IMR-90 (cell line): ENCODE results near the gene VIT. TPM values are rescaled to one million over a fixed set of nuclear protein-coding genes. Genes with fewer than 3 reads are reported as not detected.

Experiments used
- ATAC-seq: fragments of 200-7000 bp; cut with Tn5 transposase; 2 replicates; pipeline ENCODE4 v1.9.1; 2020; ENCODE audit warnings: low read depth, mild to moderate bottlenecking, moderate library complexity
- BruUV-seq: library from RNA; stranded (reverse); fragments of 400-500 nt; replicated peaks from 2 replicates; lab custom pipeline; 2021; lab: Mats Ljungman, UMichigan
- CTCF ChIA-PET: fragments of 300-600 bp; formaldehyde crosslinking; extraction: SDS; loops from one replicate; lab custom pipeline; 2021; ENCODE audit warnings: antibody characterized with exemption; lab: Yijun Ruan, JAX
- POLR2A ChIA-PET: fragments of 300-600 bp; sonication (Branson Sonifier 250); formaldehyde crosslinking; loops from one replicate; lab custom pipeline; 2022; ENCODE audit warnings: antibody characterized with exemption; ENCODE audit not compliant: unreplicated experiment; lab: Charles Lee
- DNase-seq: peaks from one replicate; pipeline ENCODE4 v3.0.0; 2013
- H2AFZ ChIP-seq: replicated peaks from 2 replicates; pipeline ENCODE3; 2013; ENCODE audit warnings: low read length, mild to moderate bottlenecking; ENCODE audit not compliant: poor library complexity
- H2AK5ac ChIP-seq: 2 replicates; pipeline ENCODE4 v1.6.1; 2013; ENCODE audit warnings: low read depth, low read length, inconsistent platforms
- H2AK9ac ChIP-seq: replicated peaks from 2 replicates; pipeline ENCODE3; 2013; ENCODE audit warnings: mild to moderate bottlenecking, low read depth, low read length, moderate library complexity; ENCODE audit not compliant: poor library complexity
- H2BK120ac ChIP-seq: 2 replicates; pipeline ENCODE4 v1.6.1; 2013; ENCODE audit warnings: low read depth, low read length, inconsistent platforms
- H2BK15ac ChIP-seq: 3 replicates; pipeline ENCODE4 v1.6.1; 2013; ENCODE audit warnings: low read depth, low read length, inconsistent platforms
- H2BK20ac ChIP-seq: 2 replicates; pipeline ENCODE4 v1.6.1; 2013; ENCODE audit warnings: low read depth, mild to moderate bottlenecking, inconsistent platforms, low read length, moderate library complexity
- H2BK5ac ChIP-seq: 2 replicates; pipeline ENCODE4 v1.6.1; 2013; ENCODE audit warnings: mild to moderate bottlenecking, low read depth, low read length, inconsistent platforms; ENCODE audit not compliant: poor library complexity, severe bottlenecking
- H3K14ac ChIP-seq: replicated peaks from 2 replicates; pipeline ENCODE4 v1.6.1; 2013; ENCODE audit warnings: low read depth, low read length, inconsistent platforms
- H3K18ac ChIP-seq: 2 replicates; pipeline ENCODE4 v1.6.1; 2013; ENCODE audit warnings: low read depth, low read length, control low read depth
- H3K23ac ChIP-seq: 2 replicates; pipeline ENCODE4 v1.6.1; 2013; ENCODE audit warnings: low read depth, low read length, inconsistent platforms
- H3K27ac ChIP-seq: 2 replicates; pipeline ENCODE4 v1.5.1; 2013; ENCODE audit warnings: mild to moderate bottlenecking, control low read depth, low read length; ENCODE audit not compliant: insufficient read depth
- H3K27me3 ChIP-seq: 2 replicates; pipeline ENCODE4 v1.6.1; 2013; ENCODE audit warnings: low read length; ENCODE audit not compliant: control insufficient read depth, insufficient read depth
- H3K36me3 ChIP-seq: 2 replicates; pipeline ENCODE4 v1.6.1; 2013; ENCODE audit warnings: low read length, mixed read lengths; ENCODE audit not compliant: control insufficient read depth, insufficient read depth
- H3K4ac ChIP-seq: 2 replicates; pipeline ENCODE4 v1.6.1; 2013; ENCODE audit warnings: low read depth, low read length, inconsistent platforms
- H3K4me1 ChIP-seq: 2 replicates; pipeline ENCODE4 v1.6.1; 2013; ENCODE audit warnings: low read length, mixed read lengths; ENCODE audit not compliant: control insufficient read depth, insufficient read depth
- H3K4me2 ChIP-seq: 2 replicates; pipeline ENCODE4 v1.6.1; 2013; ENCODE audit warnings: low read depth, mild to moderate bottlenecking, control low read depth, low read length, moderate library complexity
- H3K4me3 ChIP-seq: 2 replicates; pipeline ENCODE4 v1.5.1; 2013; ENCODE audit warnings: low read depth, mild to moderate bottlenecking, control low read depth, low read length, moderate library complexity; ENCODE audit not compliant: insufficient read depth
- H3K56ac ChIP-seq: 2 replicates; pipeline ENCODE4 v1.6.1; 2013; ENCODE audit warnings: low read length, inconsistent platforms; ENCODE audit not compliant: insufficient read depth; ENCODE audit errors: extremely low read depth
- H3K79me1 ChIP-seq, 2 experiments: 2 replicates each; pipeline ENCODE4 v1.6.1; 2013; ENCODE audit warnings: low read length in 2 of 2, inconsistent platforms in 1 of 2, low read depth in 1 of 2
- H3K9ac ChIP-seq: 2 replicates; pipeline ENCODE4 v1.6.1; 2013; ENCODE audit warnings: low read depth, low read length, control low read depth
- H3K9me1 ChIP-seq: 2 replicates; pipeline ENCODE4 v1.6.1; 2013; ENCODE audit warnings: low read length, inconsistent platforms; ENCODE audit not compliant: insufficient read depth
- H3K9me3 ChIP-seq: 2 replicates; pipeline ENCODE4 v1.6.1; 2013; ENCODE audit warnings: low read length; ENCODE audit not compliant: control insufficient read depth, insufficient read depth
- H4K20me1 ChIP-seq: 2 replicates; pipeline ENCODE4 v1.6.1; 2013; ENCODE audit warnings: low read length, inconsistent platforms; ENCODE audit not compliant: insufficient read depth
- H4K5ac ChIP-seq: 2 replicates; pipeline ENCODE4 v1.6.1; 2013; ENCODE audit warnings: mild to moderate bottlenecking, low read depth, low read length, control low read depth
- H4K8ac ChIP-seq, 2 experiments: 2 replicates each; pipeline ENCODE4 v1.6.1; 2013; ENCODE audit warnings: low read depth in 2 of 2, low read length in 2 of 2, control low read depth in 1 of 2, inconsistent platforms in 1 of 2
- H4K91ac ChIP-seq: 2 replicates; pipeline ENCODE4 v1.6.1; 2013; ENCODE audit warnings: low read depth, low read length, inconsistent platforms; ENCODE audit not compliant: insufficient read depth
- BHLHE40 ChIP-seq: fragments of 150-350 bp; IDR thresholded peaks from 2 replicates; pipeline ENCODE4 v1.6.1; 2016; ENCODE audit warnings: mild to moderate bottlenecking, low read depth, low read length
- WGBS, 2 experiments: methylation state at CpG; one replicate each; pipeline versions ENCODE4 v1.1.5 to v1.1.7; 2013; ENCODE audit warnings: missing lambda C conversion rate in 2 of 2; ENCODE audit not compliant: insufficient read length in 1 of 2; ENCODE audit errors: extremely low coverage in 2 of 2; 5-methylcytosine and 5-hydroxymethylcytosine counted together
- dilution Hi-C: fragments of 300-500 bp; cut with HindIII; formaldehyde crosslinking; loops from one replicate; pipeline ENCODE4 v1.14.3; 2018; ENCODE audit warnings: low sequenced_read_pairs; ENCODE audit not compliant: unreplicated experiment
- in situ Hi-C: fragments of 300-500 bp; cut with MboI; formaldehyde crosslinking; loops from 3 replicates; pipeline ENCODE4 v1.14.3; 2019; ENCODE audit warnings: low sequenced_read_pairs, inconsistent platforms, mixed read lengths
- intact Hi-C: fragments of 100-400 bp; cut with micrococcal nuclease; formaldehyde crosslinking; loops from 2 replicates; pipeline ENCODE4 v1.10.0; 2022
- polyA plus RNA-seq, 3 experiments: library from polyadenylated mRNA; depleted of rRNA; stranded (reverse); fragments of >200 nt; gene quantifications; 2 replicates each; pipeline ENCODE4 v1.2.3, GENCODE V29; 2012; ENCODE audit warnings: low replicate concordance in 1 of 3
- total RNA-seq: library from RNA; depleted of rRNA; stranded (reverse); fragments of >200 nt; gene quantifications from 2 replicates; pipeline ENCODE4 v1.2.3, GENCODE V29; 2012

The VIT gene
- total and polyA plus RNA-seq, 2 of the 4 experiments (the other 2 are of a cell fraction): under 0.01 TPM; not detected in 1

DNA sequence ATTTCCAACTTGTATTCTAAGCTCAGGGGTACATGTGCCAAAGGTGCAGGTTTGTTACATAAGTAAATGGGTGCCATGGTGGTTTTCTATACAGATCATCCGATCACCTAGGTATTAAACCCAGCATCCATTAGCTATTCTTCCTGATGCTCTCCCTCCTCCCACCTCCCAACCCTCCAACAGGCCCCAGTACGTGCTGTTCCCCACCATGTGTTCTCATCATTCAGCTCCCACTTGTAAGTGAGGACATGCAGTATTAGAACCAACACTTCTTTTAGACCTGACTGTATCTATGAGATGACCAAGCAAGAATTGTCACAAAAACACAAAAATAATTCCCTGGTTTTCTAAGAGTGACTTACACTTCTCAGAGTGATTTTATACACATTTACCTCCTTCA, 83.0 kb downstream of the VIT start:
- Histone ChIP-seq H4K8ac (no peak overlapping the region), H3K18ac (no peak overlapping the region), H3K56ac (no peak overlapping the region), H3K27ac (no peak overlapping the region), H3K23ac (no peak overlapping the region), H3K4ac (no peak overlapping the region), H3K79me1 (no peaks in the 10 kb centered on the region), H2BK120ac (no peak overlapping the region), H2BK5ac (no peak overlapping the region), H3K36me3 (no peaks in the 10 kb centered on the region), H3K9me1 (no peaks in the 10 kb centered on the region), H3K4me1 (no peaks in the 10 kb centered on the region), H2BK15ac (no peak overlapping the region), H3K4me3 (no peak overlapping the region), H2BK20ac (no peak overlapping the region), H2AFZ (no peak overlapping the region), H2AK9ac (no peak overlapping the region), H3K9ac (no peak overlapping the region), H3K14ac (no peak overlapping the region), H2AK5ac (no peak overlapping the region), H4K91ac (no peak overlapping the region), H3K9me3 (no peaks in the 10 kb centered on the region), H4K20me1 (no peaks in the 10 kb centered on the region), H3K4me2 (no peak overlapping the region), H4K5ac (no peak overlapping the region), H3K27me3 (peaks cover 27% of the 10 kb centered on the region)
- no TSS peak for BruUV-seq
- WGBS, 2 experiments: no CpG with 5 or more reads among the region's 2 CpGs
- ChIA-PET POLR2A (no interaction called here), CTCF (interaction anchor here (0.8 to 2.0 kb wide), 3 partner anchors 9 to 225 kb away, joined by 3 to 5 read pairs (median 3); no protein-coding TSS in a partner anchor)
- TF ChIP-seq BHLHE40: no peak
- dilution Hi-C loops: no loop called here
- ATAC-seq: no peak
- no peak for DNase-seq
- intact Hi-C loops: no loop called here
- in situ Hi-C loops: no loop called here
